Measurements from ENCODE around the gene ST7. TPM values are rescaled to one million over a fixed set of nuclear protein-coding genes. Genes with fewer than 3 reads are reported as not detected.
"Not testable (repeated sequence)": the region's sequence is repeated elsewhere in the genome, so short reads cannot be mapped to it uniquely, and the experiment has no call there.

ST7 gene
- total RNA-seq, 1 experiment from 2014 or later: 26.8 TPM

- DNase-seq (ENCODE audit: low read depth): no peak
Measured at GRCh38 chr7:117094457-117094856, 141.2 kb downstream of the ST7 start.

GRCh38 chr7:117095055-117095454, 141.8 kb downstream of the ST7 start:
- no peak for DNase-seq (ENCODE audit: low read depth)

GRCh38 chr7:117096330-117096729, 143.0 kb downstream of the ST7 start:
- DNase-seq (ENCODE audit: low read depth): no peak

GRCh38 chr7:117096942-117097341, 143.6 kb downstream of the ST7 start:
- DNase-seq (ENCODE audit: low read depth): no peak

- DNase-seq (ENCODE audit: low read depth): no peak
Measured at GRCh38 chr7:117097860-117098259, 144.6 kb downstream of the ST7 start.

- peak; percentile 62 for DNase-seq (ENCODE audit: low read depth)
Measured at GRCh38 chr7:117098457-117098856, 145.2 kb downstream of the ST7 start.

GRCh38 chr7:117101026-117101425, 147.7 kb downstream of the ST7 start:
- no peak for DNase-seq (ENCODE audit: low read depth)

- DNase-seq (ENCODE audit: low read depth): no peak
Measured at GRCh38 chr7:117110480-117111315, 157.4 kb downstream of the ST7 start.

- no peak for DNase-seq (ENCODE audit: low read depth)
Measured at GRCh38 chr7:117111535-117111934, 158.2 kb downstream of the ST7 start.

GRCh38 chr7:117112640-117113039, 159.3 kb downstream of the ST7 start:
- no peak for DNase-seq (ENCODE audit: low read depth)

GRCh38 chr7:117113871-117114270, 160.6 kb downstream of the ST7 start:
- DNase-seq (ENCODE audit: low read depth): no peak

GRCh38 chr7:117114272-117114671, 161.0 kb downstream of the ST7 start:
- no peak for DNase-seq (ENCODE audit: low read depth)

GRCh38 chr7:117116211-117116610, 162.9 kb downstream of the ST7 start:
- no peak for DNase-seq (ENCODE audit: low read depth)

GRCh38 chr7:117117172-117117571, 163.9 kb downstream of the ST7 start:
- DNase-seq (ENCODE audit: low read depth): no peak

- DNase-seq (ENCODE audit: low read depth): no peak
Measured at GRCh38 chr7:117118579-117119180, 165.4 kb downstream of the ST7 start.

GRCh38 chr7:117119192-117119924, 166.1 kb downstream of the ST7 start:
- DNase-seq (ENCODE audit: low read depth): peak; percentile 70

- DNase-seq (ENCODE audit: low read depth): not testable (repeated sequence)
Measured at GRCh38 chr7:117120321-117120720, 167.0 kb downstream of the ST7 start.

- not testable (repeated sequence) for DNase-seq (ENCODE audit: low read depth)
Measured at GRCh38 chr7:117122036-117122435, 168.7 kb downstream of the ST7 start.

GRCh38 chr7:117122536-117122935, 169.2 kb downstream of the ST7 start:
- no peak for DNase-seq (ENCODE audit: low read depth)

- DNase-seq (ENCODE audit: low read depth): no peak
Measured at GRCh38 chr7:117123311-117123926, 170.1 kb downstream of the ST7 start.

- DNase-seq (ENCODE audit: low read depth): peak; percentile 99
Measured at GRCh38 chr7:117124591-117125220, 171.4 kb downstream of the ST7 start.

- no peak for DNase-seq (ENCODE audit: low read depth)
Measured at GRCh38 chr7:117126676-117127075, 173.4 kb downstream of the ST7 start.
